ENCODE measurements around the gene SRCAP.

Gene SRCAP
- total RNA-seq: 29.1 reads per million, percentile 55 among the genes with 10 or more reads in this experiment

DNA sequence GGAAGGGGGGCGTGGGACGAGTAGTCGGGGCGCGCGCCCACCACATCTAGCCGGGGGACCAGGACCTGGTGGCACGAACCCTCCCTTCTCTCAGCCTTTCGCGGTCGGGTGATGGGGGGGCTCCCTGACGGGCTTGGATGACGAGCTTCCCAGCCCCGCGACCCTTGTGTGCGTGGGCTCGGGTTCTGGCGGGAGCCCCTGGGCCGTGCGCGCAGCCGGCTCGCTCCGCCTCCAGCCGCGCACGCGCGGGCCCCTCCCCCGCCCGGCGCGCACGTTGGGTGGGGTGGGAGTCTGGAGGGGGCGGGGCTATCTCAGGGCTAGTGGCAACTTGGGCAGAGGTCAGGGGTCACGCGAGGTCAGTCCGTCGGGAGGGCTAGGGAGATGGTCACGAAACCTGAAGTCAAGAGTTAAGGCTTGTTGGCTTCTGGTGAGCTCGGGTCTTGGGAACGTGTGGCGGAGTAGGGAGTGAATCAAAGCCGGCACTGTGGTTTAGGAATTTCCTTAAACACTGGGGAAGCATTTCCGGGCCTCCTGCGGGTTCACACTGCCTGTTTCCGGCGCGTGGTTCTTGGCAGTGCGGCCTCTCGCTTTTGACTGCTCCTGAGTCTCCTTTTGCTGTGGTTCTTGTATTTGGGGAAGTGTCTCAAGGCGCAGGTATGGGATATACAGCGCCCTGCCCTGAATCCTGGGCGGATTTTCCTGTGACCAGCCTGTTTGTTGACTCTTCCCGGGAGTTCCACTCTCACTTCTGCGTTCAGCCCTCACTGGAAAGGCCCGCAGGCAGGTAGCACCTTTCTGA lies at the start of gene SRCAP:
Gene SRCAP (plus strand): TSS at position 356 of the 799 bp plus-strand sequence. CDS start 1,654 bp downstream, outside the sequence.
- peak; percentile 65 for DNase-seq

DNA sequence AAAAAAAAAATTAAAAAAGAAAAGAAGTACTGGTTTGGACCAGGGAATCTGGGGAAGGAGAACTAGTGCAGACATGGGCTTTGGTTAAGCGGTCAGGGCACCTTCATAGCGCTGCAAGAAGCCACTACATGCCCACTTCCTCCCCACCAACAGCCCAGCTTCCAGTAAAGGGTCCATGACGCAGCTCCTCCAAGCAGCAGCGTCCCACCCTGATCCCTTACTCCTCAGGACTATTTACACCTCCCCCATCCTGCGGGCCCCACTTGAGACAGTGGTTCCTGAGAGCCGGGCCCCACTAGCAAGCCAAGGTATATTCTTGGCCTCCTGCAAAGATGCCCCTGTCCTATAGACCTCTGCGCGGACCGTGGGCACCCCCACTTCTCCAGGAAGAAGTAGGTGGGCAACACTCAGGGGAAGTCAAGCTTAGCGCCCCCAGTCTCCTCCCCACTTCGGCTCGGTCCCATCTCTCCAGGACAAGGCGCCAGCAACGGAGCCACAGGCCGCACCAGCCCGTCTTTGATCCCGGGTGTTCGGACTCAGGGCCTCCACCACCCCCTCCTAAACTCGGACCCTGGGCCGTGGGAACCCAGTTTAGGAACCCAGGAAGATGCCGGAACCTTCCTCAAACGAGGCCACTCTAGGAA lies 49.1 kb upstream of the SRCAP start:
- no peak for DNase-seq

DNA sequence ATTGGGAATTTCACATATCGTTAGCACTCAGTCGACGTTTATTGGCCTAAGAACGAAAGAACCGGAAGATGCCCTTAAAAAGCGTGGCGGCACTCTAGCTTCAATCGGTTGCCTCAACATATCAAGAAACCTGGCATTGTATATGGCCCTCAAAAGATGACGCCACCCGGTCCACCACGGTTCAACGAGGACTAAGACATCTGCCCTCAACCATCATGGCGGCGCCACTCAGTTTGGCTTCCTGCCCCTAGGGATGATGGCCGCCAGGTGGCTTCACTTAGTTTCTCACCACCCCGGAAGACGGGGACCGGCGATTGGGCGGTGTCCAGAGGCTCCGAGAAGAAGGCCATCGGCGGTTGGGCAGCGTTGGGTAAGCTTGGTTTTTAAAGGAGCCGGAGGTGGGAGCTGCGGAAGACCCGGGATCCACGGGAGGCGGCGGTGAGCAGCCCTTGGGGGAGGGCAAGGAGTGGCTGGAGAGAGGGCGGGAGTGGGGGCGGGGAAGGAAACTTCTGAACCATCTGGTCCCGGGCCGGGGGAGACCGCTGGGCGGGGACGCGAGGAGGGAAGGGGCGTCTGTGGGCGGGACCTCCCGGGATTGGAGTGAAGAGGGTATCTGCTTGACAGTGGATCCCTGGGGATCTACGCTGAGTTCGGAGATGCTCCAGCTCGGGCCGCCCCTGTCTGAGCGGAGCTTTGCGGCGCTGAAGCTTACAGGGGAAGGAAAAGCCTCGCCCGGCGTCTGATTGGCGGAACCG lies 48.4 kb upstream of the SRCAP start, which contains the start of gene PRR14:
Gene PRR14 (plus strand): TSS at position 592 of the 755 bp plus-strand sequence. CDS start 686 bp downstream, outside the sequence.
- peak; percentile 99 for DNase-seq

DNA sequence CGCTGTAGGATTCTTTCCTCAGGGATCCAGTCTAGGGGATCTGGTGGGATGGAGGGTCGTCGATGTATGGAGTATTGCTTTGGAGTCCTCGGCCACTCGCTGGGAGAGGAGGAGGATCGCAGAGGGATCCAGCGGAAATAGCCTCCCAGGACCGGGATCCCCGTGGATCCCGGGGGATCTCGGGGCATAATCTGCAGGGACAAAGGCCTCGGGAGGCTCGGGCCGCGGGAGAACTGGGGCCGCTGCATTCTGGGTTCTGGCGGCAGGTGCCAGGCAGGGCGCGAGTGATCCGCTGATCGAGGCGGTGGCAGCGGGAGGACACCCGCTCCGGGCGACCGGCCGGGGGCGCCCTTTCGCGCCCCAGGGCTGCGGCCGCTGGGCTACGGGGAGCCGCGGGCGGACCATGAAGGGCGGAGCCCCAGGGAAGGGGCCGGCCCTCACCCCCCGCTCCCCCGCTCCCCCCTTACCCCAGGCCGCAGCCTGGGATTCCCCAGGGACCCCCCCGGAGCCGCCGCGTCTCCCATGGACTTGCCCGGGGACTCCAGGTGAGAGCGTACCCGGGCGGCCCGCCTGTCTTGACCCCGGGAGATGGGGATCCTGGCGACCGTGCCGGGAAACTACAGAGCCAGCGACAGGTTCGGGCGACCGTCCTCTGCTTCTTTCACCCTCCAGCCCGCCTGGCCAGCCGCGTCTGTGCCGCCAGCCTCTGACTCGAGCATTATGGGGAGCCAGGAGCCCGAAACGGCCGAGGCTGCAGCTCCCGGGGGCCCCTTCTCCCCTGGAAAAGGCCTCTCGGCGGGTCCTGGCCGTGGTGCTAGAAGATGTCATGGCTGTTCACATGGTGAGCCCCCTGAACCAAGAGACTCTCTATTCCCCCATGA lies 47.6 kb upstream of the SRCAP start:
- DNase-seq: peak; percentile 67

GRCh38 chr16:30652005-30652296 lies 47.0 kb upstream of the SRCAP start:
- no peak for DNase-seq

- no peak for DNase-seq
These were observed 46.3 kb upstream of the SRCAP start for GRCh38 chr16:30652718-30653117.

DNA sequence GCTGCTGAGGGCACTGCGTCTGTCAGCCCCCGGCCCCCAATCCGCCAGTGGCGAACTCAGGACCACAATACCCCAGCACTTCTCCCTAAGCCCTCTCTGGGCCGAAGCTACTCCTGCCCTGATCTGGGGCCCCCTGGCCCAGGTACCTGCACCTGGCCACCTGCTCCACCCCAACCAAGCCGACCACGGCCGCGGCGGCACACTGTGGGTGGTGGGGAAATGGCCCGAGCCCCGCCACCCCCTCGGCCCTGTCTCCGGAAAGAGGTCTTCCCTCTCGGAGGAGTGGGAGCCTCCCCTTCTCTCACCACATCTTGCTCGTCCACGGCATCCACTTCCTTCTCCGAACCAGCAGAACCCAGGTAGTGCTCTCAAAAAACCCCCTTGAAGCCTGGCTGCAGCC lies 44.1 kb upstream of the SRCAP start:
- DNase-seq: no peak

DNA sequence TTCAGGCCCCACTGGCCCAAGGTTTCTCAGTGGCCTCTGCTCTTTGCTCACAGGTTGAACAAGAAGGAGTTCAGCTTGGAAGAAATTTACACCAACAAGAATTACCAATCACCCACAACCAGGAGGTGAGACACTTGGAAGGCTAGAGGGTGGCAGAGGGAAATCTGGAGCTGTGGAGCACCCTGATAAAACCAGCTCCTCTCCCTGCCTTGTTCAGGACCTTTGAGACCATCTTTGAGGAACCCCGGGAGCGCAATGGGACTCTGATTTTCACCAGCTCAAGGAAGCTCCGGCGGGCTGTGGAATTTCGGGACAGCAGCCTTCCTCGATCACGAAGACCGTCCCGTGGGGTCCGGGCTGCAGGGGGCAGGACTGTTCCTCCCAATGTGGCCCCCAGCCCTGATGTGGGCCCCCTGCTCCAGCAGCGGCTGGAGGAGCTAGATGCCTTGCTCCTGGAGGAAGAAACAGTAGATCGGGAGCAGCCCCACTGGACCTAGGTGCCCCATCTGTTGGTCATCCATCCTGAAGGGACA lies 43.1 kb upstream of the SRCAP start:
- no peak for DNase-seq

GRCh38 chr16:30656388-30656787 lies 42.6 kb upstream of the SRCAP start:
- DNase-seq: no peak

DNA sequence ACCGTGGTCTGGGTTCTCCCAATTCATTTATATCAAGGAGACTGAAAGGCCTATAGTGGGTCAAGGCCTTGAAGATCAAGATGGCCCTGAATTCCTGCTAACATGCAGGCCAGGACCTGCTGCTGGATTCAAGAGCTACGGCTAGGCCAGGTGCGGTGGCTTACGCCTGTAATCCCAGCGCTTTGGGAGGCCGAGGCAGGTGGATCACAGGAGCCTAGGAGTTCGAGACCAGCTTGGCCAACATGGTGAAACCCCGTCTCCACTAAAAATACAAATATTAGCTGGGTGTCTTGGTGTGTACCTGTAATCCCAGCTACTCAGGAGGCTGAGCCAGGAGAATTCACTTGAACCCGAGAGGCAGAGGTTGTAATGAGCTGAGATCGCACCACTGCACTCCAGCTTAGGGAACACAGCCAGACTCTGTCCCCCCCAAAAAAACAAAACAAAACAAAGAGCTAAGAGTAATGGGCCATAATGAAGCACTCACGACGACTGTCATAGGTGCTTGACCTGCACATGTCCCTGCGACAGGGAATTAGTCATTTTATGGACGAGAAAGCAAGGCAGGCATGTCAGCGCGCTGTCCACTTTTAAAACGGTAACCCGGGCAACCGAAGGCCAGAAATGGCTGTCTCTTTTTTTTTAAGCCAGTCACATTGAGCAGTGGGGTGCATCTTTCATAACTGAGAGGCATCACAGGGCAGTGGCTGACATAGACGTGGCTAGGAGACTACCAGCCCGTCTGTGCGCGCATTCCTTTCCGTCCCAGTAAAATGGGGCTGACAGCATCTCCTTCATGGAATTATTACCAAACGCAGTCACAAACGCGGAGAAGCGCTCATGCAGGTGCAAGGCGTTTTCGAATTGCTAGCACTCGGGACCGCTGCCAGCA lies 41.8 kb upstream of the SRCAP start:
- DNase-seq: no peak

DNA sequence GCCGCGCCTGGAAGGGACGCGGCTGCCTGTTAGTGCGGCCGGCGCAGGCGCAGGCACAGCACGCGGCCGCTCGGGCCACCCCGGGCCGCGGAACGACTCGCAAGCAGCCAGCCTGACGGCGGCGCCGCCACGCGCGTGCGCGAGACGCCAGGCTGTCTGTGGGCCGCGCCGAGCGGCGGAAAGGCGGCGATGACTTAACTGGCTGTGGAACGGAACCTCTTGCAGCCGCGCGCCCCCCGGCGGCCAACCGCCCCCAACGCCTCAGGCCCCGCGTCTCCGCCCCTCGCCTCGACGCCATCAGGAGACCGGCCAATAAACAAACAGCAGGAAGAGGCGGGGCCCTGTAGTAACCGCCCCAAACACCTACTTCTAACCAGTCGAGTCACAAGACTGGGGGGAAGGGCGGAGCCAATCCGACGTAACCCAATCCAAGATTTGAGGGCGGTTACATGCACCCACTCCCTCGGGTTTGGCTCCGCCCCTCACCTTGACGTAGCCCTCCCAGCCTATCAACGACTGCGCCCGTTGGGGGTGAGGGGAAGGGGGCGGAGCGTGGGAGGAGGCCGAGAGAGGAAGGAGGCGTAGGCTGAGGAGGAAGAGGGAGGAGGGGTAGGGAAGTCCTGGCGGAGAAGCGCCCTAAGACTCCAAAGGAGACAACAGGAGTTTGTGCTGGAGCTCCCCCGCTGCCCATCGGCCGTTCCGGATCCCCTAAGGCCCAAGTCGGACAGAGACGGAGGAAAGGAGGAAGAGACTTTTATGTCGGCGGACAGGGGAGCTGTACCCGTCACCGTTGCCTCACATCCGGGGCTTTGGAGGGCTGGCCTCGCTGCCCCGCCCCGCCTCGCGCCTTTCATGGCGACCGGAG lies 40.9 kb upstream of the SRCAP start, which contains the start of gene FBRS:
Gene FBRS (plus strand): TSS at position 566 of the 865 bp plus-strand sequence. CDS start 1,088 bp downstream, outside the sequence.
- peak; percentile 100 for DNase-seq

DNA sequence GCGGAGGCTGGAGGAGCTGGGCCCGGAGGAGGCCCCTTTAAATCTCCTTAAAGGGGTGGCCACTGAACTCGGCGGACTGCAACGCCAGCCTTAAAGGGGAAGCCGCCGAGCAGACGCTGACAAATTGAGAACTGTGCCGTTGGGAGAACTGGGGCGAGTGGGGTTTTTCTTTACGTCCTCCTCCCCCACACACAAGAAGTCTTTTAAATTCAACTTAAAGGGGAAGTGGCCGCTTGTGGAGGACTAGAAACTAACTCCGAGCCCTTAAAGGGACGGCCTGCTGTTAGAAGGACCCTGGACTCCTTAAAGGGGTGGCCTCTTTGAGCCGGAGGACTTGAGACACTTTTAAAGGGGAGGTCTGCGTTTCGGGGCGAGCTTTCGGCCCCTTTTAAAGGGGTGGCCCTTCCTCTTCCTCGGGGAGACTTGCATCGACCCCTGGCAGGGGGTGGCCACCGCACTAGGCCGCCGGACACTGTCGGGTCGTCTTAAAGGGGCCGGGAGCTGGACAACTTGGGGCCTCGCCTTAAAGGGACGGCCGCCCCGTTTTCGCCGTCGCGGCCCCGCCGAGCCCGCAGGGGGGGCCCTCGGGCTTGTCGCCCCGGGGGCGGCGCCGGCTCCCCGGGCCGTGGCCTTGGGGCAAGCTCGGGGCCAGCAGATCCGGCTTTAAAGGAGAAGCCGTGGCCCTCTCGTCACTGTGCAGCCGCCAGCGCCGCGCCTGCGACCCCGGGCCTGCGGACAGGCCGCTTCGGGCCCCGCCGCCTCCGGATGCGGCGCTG lies 40.1 kb upstream of the SRCAP start:
- DNase-seq: no peak

GRCh38 chr16:30659507-30660423 lies 39.2 kb upstream of the SRCAP start:
- DNase-seq: peak; percentile 46

GRCh38 chr16:30660424-30661261 lies 38.3 kb upstream of the SRCAP start:
- peak; percentile 76 for DNase-seq

DNA sequence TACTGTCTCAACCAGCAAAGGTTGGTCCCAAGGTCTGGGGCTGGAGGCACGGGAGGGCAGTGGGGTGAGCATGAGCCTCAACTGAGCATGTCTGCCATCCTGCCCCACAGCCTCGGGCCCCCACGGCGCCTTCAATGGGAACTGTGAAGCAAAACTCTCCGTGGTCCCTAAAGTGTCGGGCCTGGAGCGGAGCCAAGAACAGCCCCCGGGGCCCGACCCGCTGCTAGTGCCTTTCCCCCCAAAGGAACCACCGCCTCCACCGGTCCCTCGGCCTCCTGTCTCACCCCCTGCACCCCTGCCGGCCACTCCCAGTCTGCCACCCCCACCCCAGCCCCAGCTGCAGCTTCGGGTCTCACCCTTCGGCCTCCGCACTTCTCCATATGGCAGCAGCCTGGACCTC lies 36.5 kb upstream of the SRCAP start:
- no peak for DNase-seq

GRCh38 chr16:30663038-30663437 lies 35.9 kb upstream of the SRCAP start:
- no peak for DNase-seq

DNA sequence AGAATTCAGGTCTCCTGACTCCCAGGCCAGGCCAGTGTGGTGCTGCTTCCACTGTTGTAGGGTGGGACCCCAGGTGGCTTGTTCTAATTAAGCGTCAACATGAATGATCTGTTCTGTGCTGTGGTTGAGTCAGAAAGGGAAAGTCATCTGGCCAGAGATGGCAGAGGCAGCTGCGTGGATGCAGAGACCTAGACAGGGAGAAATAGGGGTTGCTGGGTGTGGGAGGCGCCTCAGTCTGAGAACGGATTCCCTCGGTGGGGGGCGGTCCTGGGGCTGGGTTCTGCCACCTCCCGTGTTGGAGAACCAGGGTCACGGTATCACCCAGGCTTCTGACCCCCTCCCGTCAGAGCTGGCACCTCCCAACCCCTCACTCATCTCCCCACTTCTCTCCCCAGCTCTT lies 35.2 kb upstream of the SRCAP start:
- no peak for DNase-seq
